Activated CD8-positive, alpha-beta memory T cell treated with anti-CD3 and anti-CD28 coated beads, Interleukin-2, amount 50 U/mL, for 24 hours (primary cell): ENCODE measurements around the gene COL24A1.
"Not testable (repeated sequence)": the region's sequence is repeated elsewhere in the genome, so short reads cannot be mapped to it uniquely, and the experiment has no call there.

Experiments used
- DNase-seq: peaks from one replicate; pipeline ENCODE4 v3.0.0-alpha.2; 2020; ENCODE audit errors: extremely low read depth

COL24A1 gene

DNA sequence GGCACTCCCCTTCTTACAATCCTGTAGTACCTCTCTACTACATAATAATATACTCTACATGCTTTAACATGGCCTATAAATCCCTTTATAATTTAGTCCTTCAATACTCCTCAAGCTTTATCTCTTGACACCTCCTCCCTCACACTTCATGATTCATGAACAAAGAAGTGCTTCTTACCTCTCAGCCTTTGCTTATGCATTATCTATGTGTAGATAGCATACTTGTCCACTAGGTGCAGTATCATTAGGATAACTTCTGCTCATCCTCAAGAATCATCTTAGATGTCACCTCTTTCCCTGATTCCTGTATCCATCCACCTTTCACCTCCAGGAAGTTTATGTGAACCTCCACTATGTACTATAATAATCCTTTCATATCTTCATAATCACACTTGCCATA is 74.4 kb downstream of the COL24A1 start:
- no peak for DNase-seq

DNA sequence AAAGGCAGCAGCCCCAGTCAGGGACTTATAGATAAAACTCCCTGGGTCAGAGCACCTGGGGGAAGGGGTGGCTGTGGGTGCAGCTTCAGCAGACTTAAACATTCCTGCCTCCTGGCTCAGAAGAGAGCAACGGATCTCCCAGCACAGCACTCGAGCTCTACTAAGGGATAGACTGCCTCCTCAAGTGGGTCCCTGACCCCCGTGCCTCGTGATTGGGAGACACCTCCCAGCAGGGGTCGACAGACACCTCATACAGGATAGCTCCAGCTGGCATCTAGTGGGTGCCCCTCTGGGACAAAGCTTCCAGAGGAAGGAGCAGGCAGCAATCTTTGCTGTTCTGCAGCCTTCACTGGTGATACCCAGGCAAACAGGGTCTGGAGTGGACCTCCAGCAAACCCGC is 84.1 kb downstream of the COL24A1 start:
- DNase-seq = not testable (repeated sequence)

DNA sequence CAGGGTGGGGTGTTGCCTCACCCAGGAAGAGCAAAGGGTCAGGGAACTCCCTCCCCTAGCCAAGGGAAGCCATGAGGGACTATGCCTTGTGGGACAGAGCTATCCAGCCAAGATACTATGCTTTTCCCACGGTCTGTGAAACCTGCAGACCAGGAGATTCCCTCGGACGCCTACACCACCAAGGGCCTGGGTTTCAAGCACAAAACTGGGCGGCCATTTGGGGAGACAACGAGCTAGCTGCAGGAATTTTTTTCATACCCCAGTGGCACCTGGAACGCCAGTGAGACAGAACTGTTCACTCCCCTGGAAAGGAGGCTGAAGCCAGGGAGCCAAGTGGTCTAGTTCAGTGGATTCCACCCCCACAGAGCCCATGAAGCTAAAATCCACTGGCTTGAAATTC is 84.7 kb downstream of the COL24A1 start:
- not testable (repeated sequence) for DNase-seq

DNA sequence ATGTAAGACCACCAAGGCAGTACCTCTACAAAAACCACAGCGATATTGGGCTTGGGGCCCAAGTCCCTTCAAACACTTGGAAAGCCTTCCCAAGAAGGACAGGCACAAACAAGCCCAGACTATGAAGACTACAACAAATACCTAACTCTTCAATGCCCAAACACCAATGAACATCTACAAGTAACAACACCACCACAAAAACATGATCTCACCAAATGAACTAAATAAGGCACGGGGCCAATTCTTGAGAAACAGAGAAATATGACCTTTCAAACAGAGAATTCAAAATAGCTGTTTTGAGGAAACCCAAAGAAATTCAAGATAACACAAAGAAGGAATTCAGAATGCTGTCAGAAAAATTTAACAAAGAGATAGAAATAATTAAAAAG is 86.8 kb downstream of the COL24A1 start:
- no peak for DNase-seq

DNA sequence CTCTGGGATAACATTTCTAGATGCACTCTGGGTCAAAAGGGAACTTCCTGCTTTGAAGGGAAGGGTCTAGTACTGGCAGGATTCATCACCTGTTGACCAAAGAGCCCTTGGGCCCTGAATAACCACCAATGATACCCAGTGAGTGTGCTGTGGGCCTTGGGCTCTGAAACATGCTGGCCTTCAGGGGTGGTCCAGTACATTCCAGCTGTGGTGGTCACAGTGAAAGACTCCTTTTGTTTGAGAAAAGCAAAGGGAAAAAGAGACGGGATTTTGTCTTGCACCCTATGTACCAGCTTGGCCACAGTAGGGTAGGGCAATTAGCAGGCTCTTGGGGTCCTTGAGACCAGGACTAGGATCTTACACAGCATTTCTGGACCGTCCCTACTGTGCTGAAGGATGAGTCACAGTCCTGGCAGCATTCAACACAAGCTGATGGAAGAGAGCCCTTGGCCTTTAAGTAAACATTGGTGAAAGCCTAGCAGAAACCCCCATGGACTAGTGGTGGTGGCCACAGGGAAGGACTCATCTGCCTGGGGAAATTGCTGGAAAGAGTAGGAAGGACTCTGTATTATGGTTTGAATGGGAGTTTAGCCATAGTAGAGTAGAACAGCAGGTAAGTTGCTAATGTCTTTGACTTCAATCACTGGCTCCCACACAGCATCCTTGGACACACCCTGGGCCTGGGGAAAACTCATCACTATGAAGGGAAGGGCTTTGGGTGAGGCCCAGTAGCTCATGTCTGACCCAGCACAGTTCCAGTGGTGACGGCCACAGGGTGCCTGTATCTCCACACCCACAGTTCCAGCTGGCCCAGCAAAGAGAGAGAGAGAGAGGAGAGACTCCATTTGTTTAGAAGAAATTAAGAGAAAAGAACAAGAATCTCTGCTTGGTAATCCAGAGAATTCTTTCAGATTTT is 87.5 kb downstream of the COL24A1 start:
- no peak for DNase-seq

DNA sequence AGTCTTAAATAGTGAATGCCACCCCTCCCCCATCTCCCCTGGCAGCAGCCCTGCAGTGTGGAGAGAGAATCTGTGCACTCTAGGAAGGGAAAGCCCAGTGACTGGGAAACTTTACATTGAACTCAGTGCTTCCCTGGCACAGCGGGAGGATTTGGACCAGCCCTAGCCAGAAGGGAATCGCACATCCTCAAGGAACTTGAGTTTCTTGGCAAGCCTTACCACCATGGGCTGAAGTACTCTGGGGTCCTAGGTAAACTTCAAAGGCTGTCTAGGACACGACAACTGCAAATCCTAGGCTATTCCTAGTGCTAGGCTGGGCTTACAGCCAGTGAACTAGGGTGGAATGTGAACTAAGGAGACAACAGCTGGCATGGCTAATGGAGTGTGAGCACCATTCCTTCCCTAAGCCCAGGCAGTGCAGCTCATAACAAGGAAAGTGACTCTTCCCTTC is 88.3 kb downstream of the COL24A1 start:
- DNase-seq = no peak

DNA sequence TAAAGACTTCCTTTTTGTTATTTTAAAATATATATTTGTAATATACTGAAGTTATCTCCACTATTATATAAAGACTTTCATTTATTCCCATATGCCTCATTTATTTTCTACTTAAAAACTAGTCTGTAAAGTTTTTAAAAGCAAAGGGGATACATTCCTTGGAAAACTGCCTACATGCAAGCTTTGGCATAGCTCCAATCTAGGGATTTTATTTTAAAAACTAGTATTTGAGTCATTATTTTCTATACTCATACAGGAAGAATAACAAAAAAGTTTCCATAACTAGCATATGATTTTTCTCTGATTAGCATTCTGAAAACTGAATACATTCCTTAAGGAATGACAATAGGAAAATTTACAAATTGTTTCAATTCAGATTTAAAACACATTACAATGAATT is 88.9 kb downstream of the COL24A1 start:
- no peak for DNase-seq

DNA sequence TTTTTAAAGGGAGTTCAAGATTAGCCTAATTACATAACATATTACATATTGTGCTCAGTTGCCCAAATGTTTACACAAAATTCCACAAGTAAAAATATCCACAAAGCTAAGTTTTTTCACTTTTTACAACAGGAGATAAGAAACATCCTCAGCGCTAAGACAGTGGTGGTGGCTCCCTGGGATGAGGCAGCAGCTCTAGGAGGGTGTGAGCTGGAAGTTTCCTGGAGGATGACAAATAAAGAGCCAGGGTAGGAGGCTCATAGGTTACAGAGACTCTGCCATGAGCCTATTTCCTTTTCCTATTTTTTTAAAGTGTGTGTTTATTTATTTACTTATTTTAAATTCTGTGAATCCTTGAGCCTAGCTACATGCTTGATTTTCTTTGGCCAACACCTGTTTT is 91.7 kb downstream of the COL24A1 start:
- DNase-seq = no peak

DNA sequence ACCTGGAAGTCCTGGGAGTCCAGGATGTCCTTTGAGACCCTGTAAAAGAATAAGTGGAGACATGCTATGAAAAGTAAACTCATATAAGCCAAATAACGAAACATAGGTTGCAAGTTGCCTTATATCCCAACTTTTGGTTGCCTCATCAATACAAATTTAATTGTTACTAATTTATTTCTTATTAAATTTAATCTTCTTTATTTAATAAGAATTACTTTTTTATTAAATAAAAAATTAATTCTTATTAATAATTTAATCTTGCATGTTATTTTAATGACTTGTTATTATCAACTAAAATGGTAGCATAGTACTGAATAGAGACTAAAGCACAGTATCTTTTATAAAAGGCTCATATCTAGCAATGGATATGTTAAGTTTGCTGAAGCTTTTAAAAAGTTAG is 92.9 kb downstream of the COL24A1 start:
- DNase-seq = no peak

DNA sequence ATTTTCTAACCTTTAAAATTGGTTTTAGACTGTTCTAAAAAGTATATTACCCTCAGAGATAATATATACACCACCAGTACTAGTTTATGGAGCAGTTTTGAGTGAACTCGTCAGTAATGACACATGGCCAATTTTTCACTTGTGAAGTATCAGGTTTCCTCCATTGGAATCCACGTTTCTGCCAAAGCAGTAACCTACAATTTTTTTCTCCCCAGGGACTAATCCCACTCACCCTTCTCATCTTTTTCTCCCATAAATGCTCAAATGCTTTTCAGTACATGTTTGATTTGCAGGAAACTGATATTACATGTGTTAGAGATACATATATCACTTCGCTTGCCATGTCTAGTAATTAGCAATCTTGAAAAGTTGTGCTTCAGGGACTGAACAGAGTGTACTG is 94.1 kb downstream of the COL24A1 start:
- no peak for DNase-seq

DNA sequence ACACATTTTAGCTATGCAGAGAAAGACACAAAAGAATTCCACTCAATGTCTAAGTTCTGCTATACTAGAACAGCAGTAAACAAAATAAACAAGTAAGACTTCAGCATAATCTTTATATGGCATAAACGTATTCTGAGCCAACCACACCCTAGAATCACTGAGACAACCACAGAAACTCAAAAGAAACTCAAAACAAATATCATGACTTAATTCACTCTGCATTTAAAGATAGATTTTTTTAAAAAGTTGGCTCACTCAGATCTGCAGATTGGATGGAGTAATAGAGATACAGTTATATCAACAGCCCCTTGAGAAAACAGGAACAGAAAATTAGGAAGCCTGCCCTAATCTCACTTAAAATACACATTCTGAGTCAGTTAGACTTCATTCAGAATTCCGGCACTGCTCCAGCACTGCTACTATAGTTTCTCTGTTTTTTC is 95.0 kb downstream of the COL24A1 start:
- DNase-seq = no peak

DNA sequence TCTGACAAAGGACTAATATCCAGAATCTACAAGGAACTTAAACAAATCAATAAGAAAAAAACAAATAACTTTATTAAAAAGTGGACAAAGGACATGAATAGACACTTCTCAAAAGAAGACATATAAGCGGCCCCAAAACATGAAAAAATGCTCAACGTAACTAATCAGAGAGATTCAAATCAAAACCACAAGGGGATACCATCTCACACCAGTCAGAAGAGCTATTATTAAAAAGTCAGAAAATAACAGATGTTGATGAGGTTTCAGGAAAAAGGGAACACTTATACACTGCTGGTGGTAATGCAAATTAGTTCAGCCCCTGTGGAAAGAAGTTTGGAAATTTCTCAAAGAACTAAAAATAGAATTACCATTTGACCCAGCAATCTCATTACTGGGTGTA is 102.2 kb downstream of the COL24A1 start:
- no peak for DNase-seq

DNA sequence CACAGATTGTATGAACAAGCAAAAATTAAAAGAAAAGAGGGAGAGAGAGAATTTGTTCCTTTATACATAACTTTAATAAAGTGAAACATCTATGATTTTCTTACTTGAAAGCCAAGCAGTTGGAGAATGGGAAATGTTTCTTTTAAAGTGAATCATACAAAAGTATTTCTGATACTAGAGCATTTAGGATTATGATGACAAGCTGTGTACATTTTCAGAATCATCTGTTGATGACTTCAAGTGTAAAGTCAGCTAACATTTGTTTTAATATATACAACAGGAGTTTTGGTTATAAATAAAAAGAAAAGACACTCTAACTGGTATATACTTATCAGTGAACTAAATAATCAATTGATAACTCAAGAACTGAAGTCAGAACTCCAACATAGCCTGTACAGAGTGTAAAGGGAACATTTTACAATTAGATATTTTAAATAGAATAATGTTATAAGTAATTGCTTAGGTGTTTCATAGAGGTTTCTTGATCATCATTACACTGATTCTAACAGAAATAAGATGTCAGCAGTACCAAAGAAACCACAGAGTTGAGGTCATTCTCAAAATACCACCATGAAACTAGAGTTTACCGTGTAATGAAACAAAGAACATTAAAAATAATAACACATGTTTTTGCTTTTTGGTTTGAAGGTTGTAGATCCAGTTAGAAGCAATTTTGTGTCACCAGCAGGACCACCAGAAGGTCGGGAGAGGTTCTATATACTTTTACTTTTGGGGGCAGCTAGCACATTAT is 103.4 kb downstream of the COL24A1 start:
- DNase-seq = no peak

DNA sequence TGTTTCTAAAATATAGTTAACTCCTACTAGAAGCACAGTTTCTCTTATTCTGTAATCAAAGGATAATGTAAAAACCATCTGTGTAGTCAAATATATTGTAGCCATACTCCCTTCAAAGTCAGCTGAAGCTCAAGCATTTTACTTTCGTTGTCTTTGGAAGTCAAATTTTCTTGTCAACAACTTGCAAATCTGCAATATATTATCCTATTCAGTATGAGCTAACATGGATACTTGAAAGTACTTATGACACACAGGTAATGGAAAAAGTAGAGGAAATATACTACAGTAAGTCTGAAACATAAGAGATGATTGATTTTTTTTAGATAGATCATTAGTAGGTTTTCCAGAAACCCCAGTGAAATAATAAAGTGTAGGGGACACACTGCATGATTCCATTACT is 121.5 kb downstream of the COL24A1 start:
- no peak for DNase-seq

DNA sequence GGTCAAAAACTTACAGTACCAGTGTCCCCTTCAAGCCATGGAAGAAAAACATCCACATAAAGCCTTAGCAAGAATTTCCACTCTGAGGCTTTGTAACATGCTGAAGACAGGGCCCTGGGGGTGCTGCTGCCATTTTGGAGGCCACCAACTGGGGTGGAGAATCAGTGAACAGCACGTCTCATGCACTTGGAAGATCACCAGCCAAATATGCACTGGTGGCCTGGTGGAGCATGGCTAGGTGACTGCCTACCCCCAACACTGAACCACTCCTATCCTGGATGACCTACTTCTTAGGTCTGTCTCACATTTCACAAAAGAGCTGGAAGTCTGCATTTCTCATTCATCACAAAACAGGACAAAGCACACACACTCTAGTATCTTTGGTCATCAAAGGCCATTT is 126.4 kb downstream of the COL24A1 start:
- DNase-seq = no peak

DNA sequence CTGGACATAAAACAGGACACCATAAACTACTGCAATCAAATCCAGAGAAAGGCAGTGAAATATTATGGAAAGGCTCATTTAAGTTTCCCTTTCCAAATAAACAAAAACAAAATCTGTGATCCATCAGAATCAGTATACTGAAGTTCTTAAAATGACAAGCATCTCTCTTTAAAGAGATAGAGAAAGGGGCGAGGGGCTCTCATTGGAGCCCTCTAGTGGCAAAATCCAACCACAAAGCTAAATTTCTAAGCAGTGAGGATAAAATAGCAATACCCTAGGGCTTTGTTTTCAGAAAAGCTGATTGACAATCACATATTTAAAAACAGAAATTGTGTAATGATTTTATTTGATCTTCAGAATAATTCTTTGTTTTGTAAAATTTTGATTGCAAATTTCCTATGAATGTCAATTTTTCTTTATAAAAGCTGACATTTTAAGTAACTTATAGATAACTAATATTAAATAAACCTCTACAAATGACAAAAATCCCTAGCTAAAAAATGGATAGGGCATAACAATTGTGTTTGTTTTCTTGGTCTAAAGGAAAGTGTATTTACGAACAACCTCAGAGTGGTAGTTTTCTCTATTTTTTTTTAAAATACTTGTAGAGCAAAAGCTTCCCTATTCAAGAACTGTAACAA is 138.2 kb downstream of the COL24A1 start:
- DNase-seq = no peak

DNA sequence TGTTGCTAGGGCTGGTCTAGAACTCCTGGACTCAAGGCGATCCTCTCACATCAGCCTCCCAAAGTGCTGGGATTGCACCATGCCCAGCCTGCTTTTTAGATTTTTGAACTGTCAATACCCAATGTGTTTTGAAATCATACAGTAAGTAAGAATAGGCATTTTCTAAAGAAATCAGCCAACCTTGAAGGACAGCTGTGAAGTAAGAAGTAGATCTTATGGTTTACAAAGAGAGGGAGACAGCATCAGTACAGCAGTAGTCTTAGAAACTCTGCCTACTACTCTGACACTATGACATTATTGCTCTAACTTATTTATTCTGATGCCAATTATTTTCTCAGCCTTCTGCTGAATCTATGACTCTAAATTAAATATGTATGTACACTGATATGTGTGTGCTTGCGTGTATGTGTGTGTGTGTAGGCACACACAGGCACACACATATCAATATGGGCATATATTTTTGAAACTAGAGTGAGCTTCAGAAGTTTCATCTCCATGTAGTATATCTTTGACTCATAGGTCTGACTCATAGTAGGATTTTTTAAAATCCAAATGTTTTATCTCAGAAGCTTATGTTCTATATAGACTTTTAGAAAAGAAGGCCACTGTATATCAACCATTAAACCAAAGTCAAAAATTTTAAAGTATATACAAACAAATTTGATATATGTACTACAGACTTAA is 140.4 kb downstream of the COL24A1 start:
- DNase-seq = no peak

DNA sequence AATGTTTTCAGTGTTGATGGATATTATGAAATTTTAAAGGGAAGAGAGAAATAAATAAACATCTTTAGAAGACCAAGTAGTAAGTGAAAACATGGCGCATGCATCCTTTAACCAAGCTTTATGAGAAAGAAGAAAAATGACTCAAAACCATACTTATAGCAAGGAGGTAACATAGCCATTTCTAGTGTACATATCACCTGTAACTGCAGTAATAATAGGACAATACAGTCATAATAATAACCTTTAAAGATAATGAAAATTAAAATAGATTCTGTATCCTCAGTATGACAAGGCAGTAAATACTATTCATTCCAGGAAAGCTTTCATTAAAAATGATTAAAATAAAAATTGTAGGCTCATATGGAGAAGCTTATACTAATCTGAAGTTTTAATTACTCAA is 141.2 kb downstream of the COL24A1 start:
- no peak for DNase-seq

DNA sequence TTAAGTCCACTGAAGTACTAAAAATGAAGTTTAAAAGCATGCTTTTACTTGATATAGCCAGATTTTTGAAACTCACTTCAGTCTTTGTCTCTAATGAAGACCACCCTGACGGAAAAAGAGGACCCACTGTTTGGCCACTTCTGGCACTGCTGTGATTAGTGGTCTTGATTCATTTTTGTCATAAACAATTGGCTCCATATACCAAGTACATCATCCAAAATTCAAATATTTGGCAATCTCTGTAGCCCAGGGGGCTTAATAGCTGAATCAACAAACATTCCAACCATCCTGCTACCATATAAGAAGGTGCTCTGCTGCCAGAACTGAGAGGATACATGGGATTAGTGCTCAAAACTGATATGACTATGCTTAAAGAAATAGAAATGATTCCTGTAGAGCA is 156.0 kb downstream of the COL24A1 start:
- DNase-seq = no peak

DNA sequence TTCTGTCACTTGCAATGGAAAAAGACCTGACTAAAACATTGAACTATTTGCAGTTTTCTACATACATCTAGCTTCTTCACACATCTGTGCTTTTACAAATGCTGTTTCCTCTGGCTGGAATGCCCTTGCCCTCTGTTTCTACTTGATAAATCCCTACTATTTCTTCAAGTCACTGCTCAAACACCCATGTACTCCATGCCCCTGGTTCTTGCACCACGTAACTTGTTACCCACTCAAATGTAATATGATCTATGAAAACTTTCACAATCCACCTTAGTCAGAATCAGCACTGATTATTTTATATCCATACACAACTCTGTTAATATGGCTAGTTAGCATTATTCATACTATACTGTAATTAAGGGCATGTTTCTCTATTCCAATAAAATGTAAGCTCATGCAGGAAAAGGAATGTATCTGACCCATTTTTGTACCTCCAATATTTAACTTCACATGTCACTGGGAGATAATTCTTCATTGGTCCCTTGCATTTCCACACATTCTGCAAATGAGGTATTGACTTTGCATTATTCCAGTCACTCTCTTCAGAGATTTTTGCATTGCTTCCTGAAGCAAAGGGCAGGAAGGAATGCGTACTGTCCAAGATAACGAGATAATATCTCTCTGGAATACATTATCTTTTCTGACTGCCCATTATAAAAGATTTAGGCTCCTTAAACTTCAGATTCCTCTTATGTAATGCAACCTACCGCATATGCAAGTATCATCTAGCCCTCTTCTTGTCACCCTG is 158.3 kb downstream of the COL24A1 start:
- no peak for DNase-seq

DNA sequence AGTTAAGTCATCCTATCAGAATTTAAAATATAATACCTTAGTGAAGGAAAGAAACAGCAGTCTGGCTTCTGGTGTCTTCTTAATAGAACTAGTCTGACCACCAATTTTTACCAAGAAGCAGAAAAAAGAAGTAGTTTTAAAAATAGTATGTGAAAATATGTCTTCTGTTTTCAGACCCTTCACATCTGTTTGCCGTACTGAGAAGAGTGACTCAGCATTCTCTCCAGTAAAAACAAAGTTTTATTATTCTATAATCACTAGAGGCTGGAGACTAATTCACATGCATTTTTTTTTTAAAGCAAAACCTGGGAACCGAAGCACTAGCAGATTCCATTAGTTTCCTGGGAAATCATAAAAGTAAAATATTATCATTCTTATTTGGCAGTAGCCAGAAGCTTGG is 163.8 kb downstream of the COL24A1 start:
- DNase-seq = no peak
